HCT116 (cell line): ENCODE measurements around the gene PEF1. TPM values are rescaled to one million over a fixed set of nuclear protein-coding genes. Genes with fewer than 3 reads are reported as not detected.

Experiments used
- ATAC-seq: fragments of 200-7000 bp; cut with Tn5 transposase; 2 replicates; pipeline ENCODE4 v1.9.1; 2020; ENCODE audit warnings: mild to moderate bottlenecking, moderate library complexity
- BruUV-seq: library from RNA; stranded (reverse); fragments of 400-500 nt; replicated peaks from 2 replicates; lab custom pipeline; 2021; lab: Mats Ljungman, UMichigan
- CTCF ChIA-PET: fragments of 300-600 bp; sonication (Branson Sonifier 250); formaldehyde crosslinking; loops from one replicate; lab custom pipeline; 2021; ENCODE audit warnings: antibody characterized with exemption; lab: Charles Lee
- POLR2A ChIA-PET: fragments of 300-600, 350-600 bp; sonication (Branson Sonifier 250); formaldehyde crosslinking; loops from one replicate; lab custom pipeline; 2021; ENCODE audit warnings: antibody characterized with exemption; lab: Charles Lee
- RAD21 ChIA-PET, 2 experiments: fragments of 300-600 bp; sonication (Branson Sonifier 250); formaldehyde crosslinking; loops; one replicate each; lab custom pipeline; 2023; ENCODE audit warnings: low total read pairs in 2 of 2; ENCODE audit not compliant: uncharacterized antibody in 2 of 2, unreplicated experiment in 2 of 2, low non-redundant PET in 1 of 2; lab: Charles Lee
- DNase-seq: peaks from one replicate; pipeline ENCODE4 v3.0.0-alpha.2; 2010; ENCODE audit warnings: low read depth, low spot score
- H2AFZ ChIP-seq: fragments of 200-600 bp; shearing (Covaris generic), sonication (generic); 2 replicates; pipeline ENCODE4 v1.6.1; 2017; ENCODE audit warnings: low read depth, mixed run types, mixed read lengths, antibody characterized with exemption, low read length; ENCODE audit not compliant: poor library complexity, severe bottlenecking
- H3K27ac ChIP-seq: 2 replicates; pipeline ENCODE4 v1.5.1; 2012; ENCODE audit warnings: low read depth, low read length
- H3K27me3 ChIP-seq: fragments of 200-600 bp; sonication (generic); 2 replicates; pipeline ENCODE4 v1.6.1; 2016; ENCODE audit warnings: mixed run types, low read length, mixed read lengths; ENCODE audit not compliant: insufficient read depth
- H3K36me3 ChIP-seq, 2 experiments: fragments of 200-500 bp in 1 of 2; fragments of 200-600 bp in 1 of 2; sonication (Bioruptor generic) in 1 of 2; sonication (generic) in 1 of 2; 2 replicates each; pipeline versions ENCODE4 v1.5.1 to v1.6.1; 2014 to 2016; ENCODE audit warnings: low read length in 2 of 2, inconsistent platforms in 1 of 2, mixed read lengths in 1 of 2, mixed run types in 1 of 2; ENCODE audit not compliant: insufficient read depth in 2 of 2, control insufficient read depth in 1 of 2
- H3K4me1 ChIP-seq, 2 experiments: fragments of 200-600 bp in 1 of 2; sonication (generic) in 1 of 2; 2 replicates each; pipeline versions ENCODE4 v1.5.1 to v1.6.1; 2012 to 2017; ENCODE audit warnings: low read length in 2 of 2, inconsistent platforms in 1 of 2, mild to moderate bottlenecking in 1 of 2, mixed read lengths in 1 of 2, mixed run types in 1 of 2, moderate library complexity in 1 of 2; ENCODE audit not compliant: insufficient read depth in 2 of 2, control insufficient read depth in 1 of 2
- H3K4me2 ChIP-seq: fragments of 200-600 bp; sonication (generic); 2 replicates; pipeline ENCODE4 v1.6.1; 2017; ENCODE audit warnings: mixed run types, low read length, mixed read lengths
- H3K4me3 ChIP-seq, 2 experiments: fragments of 200-600 bp in 1 of 2; sonication (generic) in 1 of 2; replicated peaks in 1 of 2; 2 replicates each; pipeline ENCODE4 v1.5.1; 2011 to 2016; ENCODE audit warnings: low read length in 2 of 2, control low read depth in 1 of 2, low read depth in 1 of 2, mild to moderate bottlenecking in 1 of 2, mixed read lengths in 1 of 2, mixed run types in 1 of 2
- H3K79me2 ChIP-seq: fragments of 200-600 bp; sonication (generic); 2 replicates; pipeline ENCODE4 v1.6.1; 2017; ENCODE audit warnings: mild to moderate bottlenecking, mixed run types, low read length, moderate library complexity, mixed read lengths; ENCODE audit not compliant: insufficient read depth
- H3K9ac ChIP-seq: fragments of 200-600 bp; sonication (generic); 2 replicates; pipeline ENCODE4 v1.6.1; 2016; ENCODE audit warnings: low read length, mixed read lengths
- H3K9me2 ChIP-seq: fragments of 200-600 bp; sonication (generic), shearing (Covaris generic); 2 replicates; pipeline ENCODE4 v1.6.1; 2017; ENCODE audit warnings: mixed run types, mild to moderate bottlenecking, moderate library complexity; ENCODE audit not compliant: insufficient read depth
- H3K9me3 ChIP-seq, 2 experiments: fragments of 200-500 bp in 1 of 2; fragments of 200-600 bp in 1 of 2; sonication (Bioruptor generic) in 1 of 2; sonication (generic) in 1 of 2; 2 replicates each; pipeline ENCODE4 v1.6.1; 2014 to 2017; ENCODE audit warnings: low read length in 2 of 2, mixed read lengths in 2 of 2, inconsistent platforms in 1 of 2, low read depth in 1 of 2, mild to moderate bottlenecking in 1 of 2, mixed run types in 1 of 2, moderate library complexity in 1 of 2; ENCODE audit not compliant: control insufficient read depth in 1 of 2, insufficient read depth in 1 of 2
- H4K20me1 ChIP-seq: fragments of 200-600 bp; sonication (generic), shearing (Covaris generic); 2 replicates; pipeline ENCODE4 v1.6.1; 2017; ENCODE audit warnings: mixed run types, mild to moderate bottlenecking, moderate library complexity; ENCODE audit not compliant: insufficient read depth
- ATF3 ChIP-seq: IDR thresholded peaks from 2 replicates; pipeline ENCODE4 v1.6.1; 2012
- CBX3 ChIP-seq: IDR thresholded peaks from 2 replicates; pipeline ENCODE4 v1.6.1; 2012; ENCODE audit warnings: low read depth
- CTCF ChIP-seq, 3 experiments: fragments of 200-600 bp in 1 of 3; sonication (generic) in 1 of 3; IDR thresholded peaks in 2 of 3; conservative IDR thresholded peaks in 1 of 3; 2 replicates each; pipeline ENCODE4 v1.5.1; 2012 to 2017; ENCODE audit warnings: low read depth in 2 of 3, low read length in 2 of 3, antibody characterized with exemption in 1 of 3, borderline replicate concordance in 1 of 3, control low read depth in 1 of 3, mild to moderate bottlenecking in 1 of 3, mixed read lengths in 1 of 3, mixed run types in 1 of 3, moderate library complexity in 1 of 3; ENCODE audit not compliant: insufficient read depth in 1 of 3
- EGR1 ChIP-seq: IDR thresholded peaks from 2 replicates; pipeline ENCODE4 v1.6.1; 2012; ENCODE audit warnings: low read depth
- EZH2phosphoT487 ChIP-seq: fragments of 200-600 bp; IDR thresholded peaks from 2 replicates; pipeline ENCODE4 v1.6.1; 2018; ENCODE audit warnings: antibody characterized with exemption, borderline replicate concordance
- FOSL1 ChIP-seq: IDR thresholded peaks from 2 replicates; pipeline ENCODE4 v1.6.1; 2012; ENCODE audit warnings: low read depth
- JUND ChIP-seq: IDR thresholded peaks from 2 replicates; pipeline ENCODE4 v1.6.1; 2012
- POLR2AphosphoS5 ChIP-seq: IDR thresholded peaks from 2 replicates; pipeline ENCODE4 v1.6.1; 2011; ENCODE audit warnings: mild to moderate bottlenecking, low read depth, low read length, moderate library complexity
- REST ChIP-seq: IDR thresholded peaks from 2 replicates; pipeline ENCODE4 v1.6.1; 2012; ENCODE audit warnings: low read depth
- SRF ChIP-seq: IDR thresholded peaks from 2 replicates; pipeline ENCODE4 v1.6.1; 2012; ENCODE audit warnings: low read depth
- TCF7L2 ChIP-seq: IDR thresholded peaks from 2 replicates; pipeline ENCODE4 v1.7.0; 2011; ENCODE audit warnings: borderline replicate concordance, inconsistent platforms; ENCODE audit not compliant: insufficient read depth, insufficient read length; ENCODE audit errors: extremely low read depth
- YY1 ChIP-seq: IDR thresholded peaks from 2 replicates; pipeline ENCODE4 v1.6.1; 2011; ENCODE audit warnings: low read length, low read depth, moderate library complexity, mild to moderate bottlenecking; ENCODE audit not compliant: insufficient replicate concordance; ENCODE audit errors: extremely low read depth
- ZBTB33 ChIP-seq: IDR thresholded peaks from 2 replicates; pipeline ENCODE4 v1.6.1; 2011; ENCODE audit warnings: mild to moderate bottlenecking, low read length, moderate library complexity; ENCODE audit not compliant: insufficient replicate concordance; ENCODE audit errors: extremely low read depth
- ZNF274 ChIP-seq: fragments of 200-500 bp; sonication (Bioruptor generic); IDR thresholded peaks from 2 replicates; pipeline ENCODE4 v1.6.1; 2014; ENCODE audit warnings: mild to moderate bottlenecking, low read depth, low read length, inconsistent platforms
- intact Hi-C: fragments of 100-400 bp; cut with micrococcal nuclease; formaldehyde crosslinking; loops from 2 replicates; pipeline ENCODE4 v1.10.0; 2022
- total RNA-seq: library from RNA; stranded (reverse); gene quantifications from one replicate; pipeline ENCODE4 v1.2.1, GENCODE V29; 2021; ENCODE audit not compliant: unreplicated experiment

Gene PEF1
- total RNA-seq, 1 experiment from 2014 or later, result 37.6 TPM

- Histone ChIP-seq H3K27me3 (no peaks in the 10 kb centered on the region), H4K20me1 (no peaks in the 10 kb centered on the region), H3K4me2 (no peak overlapping the region), H3K9ac (no peak overlapping the region), H3K9me2 (no peaks in the 10 kb centered on the region), H3K79me2 (no peaks in the 10 kb centered on the region), H3K9me3 (no peaks in the 10 kb centered on the region), H3K27ac (no peak overlapping the region), H2AFZ (no peak overlapping the region), H3K4me3 (no peak overlapping the region), H3K4me1 (no peaks in the 10 kb centered on the region; a peak in 1 of 4 replicates), H3K36me3 (no peaks in the 10 kb centered on the region)
- ChIA-PET CTCF (interaction anchor here (6.0 kb wide), 1 partner anchor 128 kb away, joined by 105 read pairs; no protein-coding TSS in a partner anchor), RAD21 (interaction anchor here in 1 of 2 experiments (1.4 kb wide), 1 partner anchor 128 kb away, joined by 6 read pairs; no protein-coding TSS in a partner anchor), POLR2A (interaction anchor here (0.7 kb wide), 1 partner anchor 128 kb away, joined by 4 read pairs; no protein-coding TSS in a partner anchor)
- TF ChIP-seq EGR1 (no peak), FOSL1 (no peak), ZNF274 (no peak), CTCF (IDR thresholded peaks at IDR 0.05 in 2 of 3, conservative IDR thresholded peaks at IDR 0.05 in 1 of 3; ENCODE audit: borderline replicate concordance in 1 of 3, insufficient read depth in 1 of 3, low read depth in 2 of 3, low read length in 2 of 3) (no peak), ATF3 (no peak), SRF (no peak), JUND (no peak), POLR2AphosphoS5 (no peak), ZBTB33 (no peak), CBX3 (no peak), REST (no peak), YY1 (no peak), TCF7L2 (no peak), EZH2phosphoT487 (no peak)
- no TSS peak for BruUV-seq
- ATAC-seq (no peak), DNase-seq (no peak)
- intact Hi-C loops, result loop anchor here (10.0 kb wide), 1 partner anchor 304 kb away; no protein-coding TSS in a partner anchor
Measured at GRCh38 chr1:31660871-31661455, 16.3 kb upstream of the PEF1 start.
